B cell (primary cell): ENCODE measurements around the gene TFF3.

Experiments used
- EZH2 ChIP-seq: IDR thresholded peaks from 2 replicates; pipeline ENCODE4 v1.6.1; 2012; ENCODE audit warnings: borderline replicate concordance, low read depth, mild to moderate bottlenecking, moderate library complexity, low read length; ENCODE audit not compliant: insufficient read depth, poor library complexity, severe bottlenecking
- TF ChIP-seq, protein P1 (sequence below): fragments of 200-600 bp; IDR thresholded peaks from one replicate; pipeline ENCODE4 v1.8.0; 2022; ENCODE audit warnings: antibody characterized with exemption, mild to moderate bottlenecking

DNA sequence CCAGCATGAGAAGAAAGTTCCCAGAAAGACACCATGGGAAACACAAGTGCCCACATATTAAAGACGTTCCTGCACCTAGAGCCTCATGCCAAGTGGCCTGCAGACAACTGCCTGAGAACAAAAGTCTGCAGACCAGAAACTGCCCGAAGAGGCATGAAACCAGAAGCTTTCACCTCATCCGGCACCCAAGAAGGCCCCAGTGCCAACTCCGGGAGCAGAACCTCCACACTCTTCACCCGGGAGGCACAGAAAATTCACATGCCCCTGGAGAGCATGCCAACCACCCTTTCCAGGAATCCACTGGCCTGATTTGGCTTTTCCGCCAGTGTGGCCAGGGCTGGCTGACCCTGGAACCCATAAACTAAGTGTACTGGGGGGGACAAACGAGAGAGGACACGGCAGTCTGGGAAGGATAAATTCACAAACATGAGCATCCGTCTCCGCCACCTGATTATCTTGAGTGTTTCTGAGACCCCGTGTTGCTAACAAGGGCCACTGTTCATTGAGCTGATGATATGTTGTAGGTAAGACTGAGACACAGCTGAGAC, 28.8 kb upstream of the TFF3 start:
- TF ChIP-seq, protein P1, sequence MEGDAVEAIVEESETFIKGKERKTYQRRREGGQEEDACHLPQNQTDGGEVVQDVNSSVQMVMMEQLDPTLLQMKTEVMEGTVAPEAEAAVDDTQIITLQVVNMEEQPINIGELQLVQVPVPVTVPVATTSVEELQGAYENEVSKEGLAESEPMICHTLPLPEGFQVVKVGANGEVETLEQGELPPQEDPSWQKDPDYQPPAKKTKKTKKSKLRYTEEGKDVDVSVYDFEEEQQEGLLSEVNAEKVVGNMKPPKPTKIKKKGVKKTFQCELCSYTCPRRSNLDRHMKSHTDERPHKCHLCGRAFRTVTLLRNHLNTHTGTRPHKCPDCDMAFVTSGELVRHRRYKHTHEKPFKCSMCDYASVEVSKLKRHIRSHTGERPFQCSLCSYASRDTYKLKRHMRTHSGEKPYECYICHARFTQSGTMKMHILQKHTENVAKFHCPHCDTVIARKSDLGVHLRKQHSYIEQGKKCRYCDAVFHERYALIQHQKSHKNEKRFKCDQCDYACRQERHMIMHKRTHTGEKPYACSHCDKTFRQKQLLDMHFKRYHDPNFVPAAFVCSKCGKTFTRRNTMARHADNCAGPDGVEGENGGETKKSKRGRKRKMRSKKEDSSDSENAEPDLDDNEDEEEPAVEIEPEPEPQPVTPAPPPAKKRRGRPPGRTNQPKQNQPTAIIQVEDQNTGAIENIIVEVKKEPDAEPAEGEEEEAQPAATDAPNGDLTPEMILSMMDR, result no peak
- TF ChIP-seq EZH2, result no peak
